Measurements from ENCODE around the gene MAP3K2.

The MAP3K2 gene

DNA sequence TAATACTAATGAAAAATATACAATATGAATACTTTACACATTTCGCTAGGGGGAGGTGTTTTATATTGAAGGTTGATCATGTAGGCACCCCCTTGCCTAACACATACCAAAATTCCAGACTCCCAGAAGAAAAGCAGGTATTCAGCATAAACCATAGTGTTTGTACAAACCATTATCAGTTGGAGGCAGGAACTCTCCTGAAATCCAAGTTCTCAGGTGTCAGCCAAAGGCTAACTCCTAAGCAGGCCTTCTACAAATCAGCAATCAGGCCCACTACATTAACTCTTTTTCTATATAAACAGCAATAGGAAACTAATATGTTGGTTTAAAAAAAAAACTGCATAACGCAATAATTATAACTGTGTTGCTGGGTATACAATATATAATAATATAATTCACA lies 44.5 kb downstream of the MAP3K2 start:
- no peak for FAIRE-seq

DNA sequence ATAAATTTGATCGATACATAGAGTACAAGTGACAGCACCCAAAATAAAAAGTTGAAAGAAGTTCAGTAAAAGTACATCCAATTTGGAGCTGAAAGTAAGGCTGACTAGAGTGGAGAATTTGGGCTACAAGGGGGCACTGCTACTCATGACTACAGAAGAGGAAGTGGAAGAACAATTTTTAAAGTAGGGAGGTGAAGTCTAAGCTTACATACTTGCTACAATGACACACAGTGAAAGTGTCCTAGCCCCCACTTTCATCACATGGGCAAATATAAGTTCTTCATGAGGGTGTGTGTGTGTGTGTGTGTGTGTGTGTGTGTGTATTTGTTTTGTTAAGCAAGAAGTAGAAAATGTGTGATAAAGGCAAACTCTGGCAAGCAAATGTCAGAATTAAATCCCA lies 45.7 kb downstream of the MAP3K2 start:
- no peak for FAIRE-seq

DNA sequence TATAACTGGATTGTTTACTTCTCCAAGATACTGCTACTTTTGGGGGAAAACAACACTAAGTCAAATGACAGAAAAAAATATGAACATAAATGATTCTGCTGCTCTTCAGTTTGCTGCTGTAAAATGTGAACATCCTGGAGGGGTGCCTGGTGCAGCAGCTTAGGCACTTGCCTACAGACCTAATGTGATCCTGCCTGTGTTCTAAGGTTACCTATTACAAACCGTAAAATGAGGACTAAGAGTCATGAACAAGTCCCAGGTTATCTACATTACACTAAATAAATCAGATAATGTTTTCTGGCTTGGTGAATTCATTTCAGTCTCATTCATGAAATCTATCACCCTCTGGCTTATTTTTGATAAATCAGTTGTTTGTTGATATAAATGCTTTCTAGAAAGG lies 55.4 kb downstream of the MAP3K2 start:
- no peak for FAIRE-seq

DNA sequence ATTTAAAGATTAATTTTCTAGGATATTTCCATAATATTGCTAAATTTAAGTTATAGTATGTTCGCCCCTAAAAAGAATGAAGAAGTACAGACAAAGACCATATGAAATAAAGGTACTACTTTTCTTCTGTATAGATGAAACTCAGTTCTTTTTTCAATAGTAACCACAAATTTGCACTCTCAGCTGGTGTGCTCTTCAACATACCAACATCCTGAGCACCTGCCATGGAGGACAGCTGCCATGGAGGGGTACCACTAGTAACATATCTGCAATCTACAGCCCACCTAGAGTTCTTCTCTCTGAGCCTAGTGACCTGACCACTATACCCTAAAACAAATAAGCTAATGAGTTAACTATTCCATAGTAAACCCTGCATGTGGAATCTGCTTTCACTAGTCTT lies 57.0 kb downstream of the MAP3K2 start:
- FAIRE-seq: no peak

DNA sequence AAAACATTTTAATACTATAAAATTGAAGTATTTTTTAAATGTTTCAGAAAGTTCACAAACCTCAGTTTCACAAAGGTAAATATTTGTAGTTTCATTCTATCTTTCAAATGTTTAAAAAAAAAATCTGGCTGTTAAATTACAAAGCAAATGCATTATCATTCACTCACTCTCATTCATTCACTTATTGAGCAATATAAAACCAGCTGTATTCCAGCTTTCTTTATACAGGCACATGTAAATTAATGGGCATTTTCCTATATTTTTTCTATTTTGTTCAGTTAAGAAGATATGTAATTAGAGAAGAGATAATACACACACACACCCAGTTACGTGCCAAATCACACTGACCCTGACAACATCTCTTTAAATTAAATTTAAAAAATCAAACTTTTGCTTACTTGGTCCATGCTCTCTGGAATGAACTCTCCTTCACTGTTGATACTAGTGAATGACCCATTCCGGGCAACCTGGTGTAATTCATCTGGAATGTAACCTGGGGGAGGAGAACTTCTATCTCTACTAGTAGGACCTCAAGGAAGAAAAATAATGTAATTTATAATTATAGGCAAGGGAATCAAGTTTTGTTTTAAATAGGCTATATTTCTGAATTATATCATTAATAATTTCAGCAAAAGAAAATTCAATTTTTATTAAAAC lies 61.4 kb downstream of the MAP3K2 start:
- peak; percentile 65 for FAIRE-seq

DNA sequence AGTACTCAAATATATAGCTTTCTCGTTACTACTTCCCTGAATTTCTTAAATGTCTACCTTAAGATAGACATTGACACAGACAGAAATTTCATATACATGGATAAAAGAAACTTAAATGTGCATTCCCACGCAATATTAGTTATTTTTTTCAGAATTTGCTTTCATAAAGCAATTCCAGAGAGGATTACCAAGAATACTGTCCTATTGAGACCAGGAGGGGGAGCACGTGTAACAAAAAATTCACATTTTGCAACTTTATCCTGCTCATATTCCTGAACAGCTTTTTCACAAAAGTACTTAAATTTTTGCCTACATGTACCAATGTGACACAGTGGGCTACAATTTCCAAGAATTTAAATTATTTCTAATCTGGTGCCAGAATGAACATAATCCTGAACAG lies 63.1 kb downstream of the MAP3K2 start:
- FAIRE-seq: peak; percentile 93

DNA sequence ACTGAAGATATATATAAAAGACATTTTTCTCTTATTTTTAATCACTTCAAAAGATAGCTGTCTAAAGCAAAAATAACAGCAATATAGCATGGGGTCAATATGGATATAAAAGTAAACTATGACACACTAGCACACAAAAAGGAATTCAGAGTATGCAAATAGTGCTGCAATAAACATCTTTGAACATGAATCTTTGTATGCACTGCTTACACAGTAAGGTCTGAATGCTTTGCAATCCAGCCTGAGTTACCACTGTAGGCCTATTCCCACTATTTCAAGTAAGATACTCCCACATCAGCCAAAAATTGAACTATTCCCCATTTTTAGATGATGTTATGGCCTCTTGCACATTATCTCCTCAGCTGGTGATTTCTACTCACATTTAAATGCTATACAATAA lies 66.5 kb downstream of the MAP3K2 start:
- FAIRE-seq: no peak

DNA sequence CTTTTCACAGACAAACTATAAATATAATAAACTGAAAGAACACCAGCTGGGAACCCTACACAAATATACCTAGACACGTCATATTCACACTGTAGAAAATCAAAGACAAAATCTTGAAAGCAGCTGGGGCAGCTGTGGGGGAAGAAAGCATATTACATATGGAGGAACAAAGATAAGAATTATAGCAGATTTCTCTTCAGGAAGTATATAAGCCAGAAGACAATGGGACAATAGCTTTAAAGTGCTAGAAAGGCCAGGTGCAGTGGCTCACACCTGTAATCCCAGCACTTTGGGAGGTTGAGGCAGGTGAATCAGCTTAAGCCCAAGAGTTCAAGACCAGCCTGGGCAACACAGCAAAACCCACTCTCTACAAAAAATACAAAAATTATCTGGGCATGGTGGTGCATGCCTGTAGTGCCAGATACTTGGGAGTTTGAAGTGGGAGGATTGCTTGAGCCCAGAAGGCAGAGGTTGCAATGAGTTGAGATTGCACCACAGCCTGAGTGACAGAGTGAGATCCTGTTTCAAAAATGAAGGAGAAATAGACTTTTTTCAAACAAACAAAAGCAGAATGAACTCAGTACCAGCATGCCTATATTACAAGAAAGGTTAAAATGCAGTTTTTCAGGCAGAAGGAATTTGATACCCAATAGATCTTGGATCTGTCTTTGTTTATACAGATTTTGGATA lies 67.0 kb downstream of the MAP3K2 start:
- no peak for FAIRE-seq

DNA sequence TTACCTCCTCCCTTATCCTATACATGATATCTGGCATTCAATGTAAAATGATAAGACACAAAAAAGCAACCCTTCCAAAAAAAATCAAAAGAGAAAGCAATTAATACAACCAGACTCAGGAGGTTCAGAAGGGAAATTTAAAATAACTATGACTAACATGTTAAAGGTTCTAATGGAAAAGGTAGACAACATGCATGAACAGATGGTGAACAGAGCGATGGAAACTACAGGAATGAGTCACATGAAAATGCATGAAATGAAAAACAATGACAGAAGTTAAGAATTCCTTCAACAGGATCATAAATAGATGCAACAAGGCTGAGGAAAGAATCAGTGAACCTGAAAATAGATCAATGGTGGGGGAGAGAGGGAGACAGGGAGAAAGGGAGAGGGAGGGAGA lies 67.7 kb downstream of the MAP3K2 start:
- FAIRE-seq: no peak

DNA sequence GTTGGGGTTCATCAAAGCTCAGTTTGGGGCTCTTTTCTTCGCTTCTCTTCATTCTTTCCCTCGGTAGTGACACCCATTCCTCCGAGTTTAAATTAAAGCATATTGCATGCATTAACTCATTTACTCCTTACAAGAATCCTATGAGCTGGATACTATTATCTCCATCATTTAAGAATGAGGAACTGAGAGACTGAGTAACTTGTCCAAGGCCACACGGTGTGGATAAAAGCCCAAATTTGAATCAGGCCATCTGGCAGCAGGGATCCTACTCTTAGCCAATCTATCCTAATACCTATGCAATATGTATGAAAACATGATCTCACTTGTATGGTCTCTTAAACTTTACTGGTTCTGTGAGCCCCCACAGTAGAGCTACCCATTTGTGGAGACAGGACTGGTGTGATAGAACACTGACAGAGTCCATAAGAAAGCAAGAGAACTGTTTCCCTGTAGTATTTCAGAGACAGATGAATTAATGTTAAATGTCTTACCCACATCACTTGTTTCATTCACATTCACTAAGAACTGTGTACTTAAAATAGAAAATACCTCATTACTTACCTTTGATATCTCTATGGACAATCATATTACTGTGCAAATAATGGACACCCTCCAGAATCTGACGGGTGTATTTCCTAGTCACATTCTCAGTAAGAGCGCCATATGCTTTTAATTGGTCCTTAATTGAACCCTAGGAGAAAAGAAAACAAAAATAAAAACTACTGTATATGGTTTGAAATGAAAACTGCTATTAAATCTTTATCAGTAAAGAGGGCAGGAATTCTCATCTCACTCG lies 73.4 kb downstream of the MAP3K2 start:
- FAIRE-seq: no peak

DNA sequence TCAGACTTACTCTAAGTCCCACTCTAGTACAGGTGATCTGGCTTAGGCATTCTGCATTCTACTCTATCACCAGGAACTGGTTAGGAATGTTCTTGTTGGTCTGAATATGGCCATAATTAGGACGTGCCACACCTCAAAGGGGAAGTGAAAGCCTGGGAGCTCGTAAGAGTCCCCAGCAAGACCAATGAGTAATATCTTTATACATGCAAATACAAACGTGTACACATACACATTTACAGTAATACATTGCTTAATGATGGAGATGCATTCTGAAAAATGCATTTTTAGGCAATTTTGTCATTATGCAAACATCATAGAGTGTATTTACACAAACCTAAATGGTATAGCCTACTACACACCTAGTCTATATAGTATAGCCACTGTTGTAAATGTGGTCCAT lies 74.4 kb downstream of the MAP3K2 start:
- FAIRE-seq: no peak

DNA sequence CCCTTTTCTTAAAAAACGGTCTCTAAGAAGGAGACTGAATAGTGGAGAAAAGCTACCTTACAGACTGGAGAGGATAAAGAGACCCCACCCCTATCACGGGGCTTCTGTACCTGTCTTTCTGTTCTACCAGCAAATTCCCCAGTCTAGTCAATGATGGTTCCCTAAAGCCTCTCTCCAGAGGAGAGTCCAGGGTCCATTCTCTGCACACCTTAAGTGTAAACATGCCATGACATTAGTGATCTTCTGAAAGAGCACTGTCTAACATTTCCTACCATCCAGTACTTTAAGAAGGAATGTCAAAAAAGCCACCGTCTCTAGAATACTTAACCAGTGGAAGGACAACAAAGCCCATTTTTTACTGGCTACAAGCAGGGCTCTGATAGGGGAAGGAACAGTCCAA lies 76.8 kb downstream of the MAP3K2 start:
- no peak for FAIRE-seq

DNA sequence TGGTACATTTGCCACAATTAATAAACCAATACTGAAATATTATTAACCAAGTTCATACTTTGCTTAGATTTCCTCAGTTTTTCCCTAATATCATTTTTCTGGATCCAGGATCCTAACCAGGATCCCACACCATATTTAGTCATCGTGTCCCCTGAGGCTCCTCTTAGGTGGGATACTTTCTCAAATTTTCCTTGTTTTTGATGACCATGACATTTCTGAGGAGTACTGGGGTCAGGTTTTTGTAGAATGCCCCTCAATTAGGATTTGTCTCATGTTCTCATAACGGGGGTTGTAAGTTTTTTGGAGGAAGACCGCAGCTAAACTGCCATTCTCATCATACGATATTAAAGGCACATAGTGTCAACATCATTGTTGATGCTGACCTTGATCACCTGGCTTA lies 78.3 kb downstream of the MAP3K2 start:
- no peak for FAIRE-seq

DNA sequence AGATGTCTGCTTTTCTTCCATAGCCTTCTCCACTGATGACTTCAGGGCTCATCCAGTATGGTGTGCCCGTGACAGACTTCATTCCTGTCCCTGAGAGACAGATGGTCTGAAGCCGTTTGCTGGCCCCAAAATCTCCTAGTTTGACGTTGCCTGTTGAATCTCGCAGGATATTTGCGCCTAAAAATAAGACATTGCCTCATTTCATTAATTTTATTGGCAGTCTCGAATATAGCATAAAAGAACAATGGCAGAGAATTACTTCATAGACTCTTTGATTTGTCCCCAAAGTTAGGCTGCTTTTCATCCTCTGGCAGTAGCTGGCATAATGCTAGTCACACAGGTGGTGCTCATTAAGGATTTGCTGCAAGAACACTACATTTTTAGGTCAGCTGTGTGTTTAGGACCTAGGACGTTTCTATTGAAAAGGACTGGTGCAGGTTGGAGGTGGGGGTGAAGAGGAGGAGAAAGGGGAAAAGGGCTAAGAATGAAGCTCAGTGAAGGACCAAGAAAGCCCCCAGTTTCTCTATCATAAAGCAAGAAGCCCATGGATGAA lies 79.1 kb downstream of the MAP3K2 start:
- no peak for FAIRE-seq

DNA sequence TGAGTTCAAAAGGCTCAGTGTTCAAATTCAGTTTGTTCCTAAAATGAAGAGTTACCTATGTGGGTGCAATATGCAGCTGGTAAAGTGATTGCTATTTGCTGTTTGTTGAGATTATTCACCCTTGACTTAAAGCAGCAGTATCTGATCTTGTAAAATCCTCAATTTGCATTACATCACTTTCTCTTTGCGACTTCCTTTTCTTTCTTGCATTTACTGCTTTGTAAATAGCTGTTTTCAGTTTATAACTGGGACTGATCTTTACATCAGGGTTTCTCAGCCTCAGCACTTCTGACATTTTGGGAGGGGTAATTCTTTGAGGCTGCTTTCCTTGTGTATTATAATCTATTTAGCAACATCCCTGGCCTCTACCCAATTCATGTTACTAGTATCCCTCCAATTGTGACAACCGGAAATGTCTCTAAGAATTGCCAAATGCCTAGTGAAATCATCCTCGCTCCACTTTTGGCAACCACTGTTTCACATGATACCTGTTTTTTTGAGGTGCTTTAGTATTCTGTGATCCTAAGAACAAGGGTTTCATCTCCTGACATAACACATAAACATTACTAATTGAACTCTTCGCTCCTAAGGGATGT lies 81.7 kb downstream of the MAP3K2 start:
- FAIRE-seq: no peak

DNA sequence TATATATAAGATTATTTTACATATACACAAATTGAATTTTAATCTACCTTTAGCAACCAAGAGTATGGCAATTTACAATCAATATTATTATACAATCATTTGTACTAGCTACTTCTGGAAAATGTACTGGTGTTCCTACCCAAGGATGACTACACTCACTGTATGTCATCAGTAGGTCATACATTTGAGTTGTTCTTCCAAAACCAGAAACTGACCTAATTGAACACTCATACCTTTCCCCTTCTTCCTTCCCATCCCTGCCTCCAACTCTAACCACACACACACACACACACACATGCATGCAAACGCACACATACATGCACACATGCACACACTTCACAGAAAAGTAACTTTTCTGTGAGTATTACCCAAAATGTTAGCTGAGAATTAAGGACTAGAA lies 85.6 kb downstream of the MAP3K2 start:
- no peak for FAIRE-seq

DNA sequence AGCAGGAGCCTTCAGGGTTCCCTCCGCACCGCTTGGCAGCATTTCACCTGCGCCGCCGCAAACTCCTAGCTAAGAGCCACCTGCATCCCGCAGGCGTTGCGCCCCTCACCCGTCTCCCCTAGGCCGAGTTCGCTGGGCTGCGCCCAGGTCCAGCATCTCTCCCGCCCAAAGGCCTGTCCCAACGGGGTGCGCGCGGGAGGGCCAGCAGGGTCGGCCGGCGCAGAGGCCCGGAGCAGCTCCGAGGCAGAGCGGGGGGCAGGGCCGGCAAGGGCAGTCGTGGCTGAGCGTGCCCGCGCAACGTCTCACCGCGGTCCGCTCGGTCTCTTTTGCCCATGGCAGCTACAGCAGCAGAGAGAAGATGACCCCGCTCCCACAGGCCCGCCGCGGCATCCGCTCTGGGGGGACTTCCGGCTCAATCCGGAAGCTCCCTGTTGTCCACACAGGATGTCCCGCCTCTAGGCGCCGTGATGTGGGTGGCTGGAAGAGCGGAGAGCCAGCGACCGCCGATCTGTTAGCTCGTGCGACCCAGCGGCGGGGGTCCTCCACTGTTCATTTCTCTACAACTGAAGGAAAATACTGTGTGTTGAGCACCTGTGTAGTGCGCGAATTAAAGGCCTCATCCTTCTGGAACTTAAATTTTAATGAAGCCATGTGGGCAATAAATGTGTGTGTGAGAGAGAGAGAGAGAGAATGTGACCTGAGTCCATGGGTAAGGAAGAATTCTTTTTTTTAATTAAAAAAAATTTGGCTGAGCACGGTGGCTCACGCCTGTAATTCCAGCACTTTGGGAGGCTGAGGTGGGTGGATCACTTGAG lies 93.8 kb downstream of the MAP3K2 start, which contains the start of gene ERCC3:
TSS of gene ERCC3 (minus strand) at position 397 of the 815 bp plus-strand sequence. CDS start at position 334, 63 bp downstream.
- no peak for FAIRE-seq

DNA sequence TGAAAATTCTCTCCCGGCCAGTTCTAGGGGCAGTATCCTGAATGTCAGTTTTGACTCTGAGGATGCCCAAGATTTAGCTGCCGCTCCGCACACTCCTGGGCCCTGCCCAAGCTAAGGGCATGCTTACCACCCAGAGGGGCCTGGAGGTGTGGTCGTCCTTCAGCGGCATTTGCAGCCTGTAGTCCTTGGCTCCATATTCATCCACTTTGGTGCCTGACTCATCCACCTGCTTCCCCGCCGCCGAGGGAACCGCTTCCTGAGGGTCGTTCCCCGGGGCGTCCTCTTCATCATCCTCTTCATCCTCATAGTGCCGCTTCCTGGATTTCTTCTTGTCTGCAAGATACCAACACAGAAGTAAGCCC lies 94.4 kb downstream of the MAP3K2 start:
- FAIRE-seq: no peak

DNA sequence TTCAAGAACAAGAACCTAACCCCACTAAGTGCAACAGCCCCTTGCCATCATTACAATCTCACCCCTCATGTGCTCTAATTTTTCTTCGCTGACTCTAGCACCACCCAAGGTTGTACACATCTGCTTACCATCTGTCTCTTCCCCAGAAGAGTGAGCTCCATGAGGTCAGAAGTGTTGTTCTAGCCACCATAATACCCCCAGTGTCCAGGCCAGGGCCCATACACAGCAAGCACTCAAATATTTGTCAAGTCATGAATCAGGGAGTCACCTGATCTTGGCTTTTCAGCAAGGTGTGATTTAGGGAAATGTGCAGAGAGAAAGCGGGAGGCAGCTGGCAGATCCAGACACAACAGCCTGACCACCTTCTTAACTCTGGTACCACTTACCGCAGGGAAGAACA lies 99.5 kb downstream of the MAP3K2 start:
- FAIRE-seq: no peak

DNA sequence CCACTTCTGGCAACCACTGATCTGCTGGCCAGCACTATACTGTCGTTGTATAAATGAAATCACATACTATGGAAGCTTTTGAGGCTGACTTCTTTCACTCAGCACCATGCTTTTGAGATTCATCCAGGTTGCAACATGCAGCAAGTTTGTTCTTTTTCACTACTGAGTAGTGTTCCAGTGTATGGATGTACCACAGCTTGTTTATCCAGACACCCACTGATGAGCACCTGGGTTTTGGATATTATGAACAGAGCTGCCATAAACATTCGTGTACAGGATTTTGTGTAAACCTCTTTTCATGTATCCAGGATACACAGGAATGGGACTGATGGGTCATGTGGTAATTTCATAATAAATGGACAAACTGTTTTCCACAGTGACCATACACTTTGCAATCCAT lies 104.5 kb downstream of the MAP3K2 start:
- FAIRE-seq: no peak

DNA sequence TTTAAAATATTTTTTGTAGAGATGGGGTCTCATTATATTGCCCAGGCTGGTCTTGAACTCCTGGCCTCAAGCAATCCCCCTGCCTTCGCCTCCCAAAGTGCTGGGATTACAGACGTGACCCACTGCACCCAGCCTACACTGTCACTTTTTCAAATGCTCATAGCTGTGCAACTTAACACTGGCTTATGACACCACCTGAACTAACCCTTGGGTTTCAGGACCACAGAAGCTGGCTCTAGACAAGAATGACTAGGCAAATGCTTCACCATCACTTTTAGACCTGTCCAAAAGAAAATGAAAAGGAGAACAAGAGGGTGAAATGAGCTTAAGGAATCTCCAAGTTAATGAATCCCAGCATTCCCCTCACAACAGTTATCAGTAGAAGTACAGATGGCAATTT lies 107.1 kb downstream of the MAP3K2 start:
- FAIRE-seq: no peak

DNA sequence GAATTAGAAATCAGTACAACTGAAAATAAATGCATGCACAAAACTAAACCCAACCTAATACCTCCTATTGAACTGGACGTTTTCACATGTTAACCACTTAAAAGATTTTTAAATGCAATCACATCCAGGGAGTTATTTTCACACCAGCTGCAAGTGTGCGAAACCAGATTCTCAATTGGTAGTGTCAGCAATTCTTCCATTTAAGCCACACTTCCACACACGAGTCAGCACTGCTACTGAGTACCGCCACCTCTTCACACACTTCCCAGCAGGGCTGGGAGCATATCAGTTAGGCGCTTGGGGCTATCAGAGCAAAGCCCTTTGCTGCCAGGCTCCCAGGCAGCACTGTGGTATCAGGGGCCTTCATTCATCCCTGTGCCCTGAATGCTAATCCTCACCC lies 108.0 kb downstream of the MAP3K2 start:
- FAIRE-seq: no peak

DNA sequence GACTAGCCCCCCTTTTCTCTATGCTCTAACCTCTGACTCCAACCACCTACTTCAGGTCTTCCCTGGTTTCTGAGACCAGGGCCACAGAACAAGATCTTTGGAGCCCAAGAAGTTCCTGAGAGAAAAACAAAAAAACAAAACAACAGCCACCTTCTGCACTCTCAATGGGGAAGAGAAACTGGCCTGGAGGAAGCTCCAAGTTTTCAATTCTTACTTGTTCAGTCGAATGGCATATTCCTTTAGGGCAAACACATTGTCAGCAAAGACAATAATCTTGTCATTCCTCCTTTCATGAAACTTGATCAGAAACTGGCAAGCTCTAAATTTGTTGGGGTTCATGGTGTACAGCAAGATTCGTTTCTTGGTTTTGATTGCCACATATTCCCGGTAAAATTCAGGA lies 108.8 kb downstream of the MAP3K2 start:
- no peak for FAIRE-seq
